Measurements from ENCODE around the gene TCEAL8.
"Not testable (repeated sequence)": the region's sequence is repeated elsewhere in the genome, so short reads cannot be mapped to it uniquely, and the experiment has no call there.

Gene TCEAL8, protein sequence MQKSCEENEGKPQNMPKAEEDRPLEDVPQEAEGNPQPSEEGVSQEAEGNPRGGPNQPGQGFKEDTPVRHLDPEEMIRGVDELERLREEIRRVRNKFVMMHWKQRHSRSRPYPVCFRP

DNA sequence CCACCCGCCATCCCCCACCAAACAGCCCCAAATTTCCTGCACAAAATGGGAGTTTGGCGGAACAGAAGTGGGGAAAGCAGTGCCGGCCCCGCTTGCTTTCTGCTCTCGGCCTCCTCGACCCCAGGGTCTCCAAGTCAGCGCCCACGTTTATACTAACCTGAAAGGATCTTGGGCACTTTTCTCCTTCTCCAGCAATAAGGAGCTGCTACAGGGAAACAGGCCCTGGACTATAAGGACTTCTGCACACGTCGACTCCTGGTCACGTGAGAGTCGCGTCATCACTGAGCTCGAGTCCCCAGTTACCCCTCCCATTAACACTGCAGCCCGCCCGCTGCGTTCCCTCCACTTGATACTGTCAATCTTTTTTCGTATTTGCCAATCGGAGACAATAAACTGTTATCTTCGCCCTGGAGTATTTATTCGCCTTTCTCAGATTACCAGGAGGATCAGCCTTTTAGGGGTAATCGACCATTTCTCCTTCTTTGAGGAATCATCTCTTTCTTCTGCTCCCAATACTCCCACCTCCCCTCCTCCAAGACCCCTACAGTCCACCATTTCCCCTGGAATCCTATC is at the start of gene TCEAL8:
Gene TCEAL8 (minus strand): TSS at position 235 of the 573 bp plus-strand sequence. CDS start 1,176 bp downstream, outside the sequence.
- peak; percentile 67 for DNase-seq (ENCODE audit: low spot score)

GRCh38 chrX:103304705-103305104 is 49.8 kb upstream of the TCEAL8 start:
- DNase-seq (ENCODE audit: low spot score) = no peak

DNA sequence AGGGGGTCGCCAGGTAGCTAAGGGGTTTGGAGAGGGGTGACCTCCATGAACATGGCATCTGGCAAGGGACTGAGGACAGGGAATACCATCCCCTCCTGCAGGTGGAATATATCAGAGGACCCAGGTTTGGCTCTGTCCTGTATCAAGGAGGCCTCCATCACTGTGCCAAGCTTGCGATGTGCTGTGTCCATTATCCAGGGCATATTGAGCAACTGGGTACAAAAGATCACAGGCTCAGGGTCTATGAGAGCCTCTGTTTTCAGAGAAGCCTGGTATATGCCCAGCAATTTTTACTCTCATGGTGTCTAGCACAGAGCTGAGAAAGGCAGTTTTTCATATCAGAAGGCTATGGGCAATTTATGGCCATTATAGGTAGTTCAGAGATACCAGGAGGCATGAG is 38.2 kb upstream of the TCEAL8 start:
- no peak for DNase-seq (ENCODE audit: low spot score)

DNA sequence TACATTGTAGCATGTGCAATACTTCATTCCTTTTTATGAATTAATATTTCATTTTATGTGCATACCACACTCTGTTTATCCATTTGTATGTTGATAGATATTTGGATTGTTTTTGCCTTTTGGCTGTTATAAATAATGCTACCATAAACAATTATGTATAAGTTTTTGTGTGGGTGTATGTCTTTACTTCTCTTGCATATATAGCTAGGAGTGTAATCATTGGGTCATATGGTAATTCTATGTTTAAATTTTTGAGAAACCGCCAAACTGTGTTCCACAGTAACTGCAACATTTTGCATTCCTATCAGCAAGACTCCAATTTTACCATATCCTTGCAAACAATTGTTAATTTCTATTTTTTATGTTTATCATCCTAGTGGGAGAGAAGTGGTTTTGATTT is 24.7 kb upstream of the TCEAL8 start:
- no peak for DNase-seq (ENCODE audit: low spot score)

DNA sequence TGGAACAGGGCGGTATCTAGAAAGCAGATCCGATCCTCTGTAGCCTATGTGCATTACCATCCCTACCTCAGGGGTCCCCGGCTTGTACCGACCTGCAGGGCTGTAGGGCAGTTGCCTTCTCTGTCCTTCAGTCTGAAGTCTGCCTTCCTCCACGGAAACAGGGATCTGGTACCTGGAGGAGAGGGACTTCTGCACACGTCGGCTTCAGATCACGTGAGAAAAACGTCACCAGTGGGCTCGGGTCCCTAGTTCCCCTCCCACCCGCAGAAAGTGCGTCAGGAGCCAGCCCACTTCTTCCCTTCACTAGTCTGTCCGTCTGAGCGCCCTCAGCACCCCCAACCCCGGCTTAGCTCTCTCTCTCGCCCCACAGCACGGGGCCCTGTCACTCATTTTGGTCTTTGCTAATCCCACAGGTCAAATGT is 21.6 kb upstream of the TCEAL8 start, which contains the start of gene TCEAL5:
Gene TCEAL5 (minus strand): TSS at position 170 of the 422 bp plus-strand sequence. CDS start 2,187 bp downstream, outside the sequence.
- DNase-seq (ENCODE audit: low spot score) = no peak

- DNase-seq (ENCODE audit: low spot score) = no peak
These were observed 21.1 kb upstream of the TCEAL8 start for GRCh38 chrX:103275947-103276567.

GRCh38 chrX:103274284-103274683 is 19.3 kb upstream of the TCEAL8 start:
- DNase-seq (ENCODE audit: low spot score) = no peak

DNA sequence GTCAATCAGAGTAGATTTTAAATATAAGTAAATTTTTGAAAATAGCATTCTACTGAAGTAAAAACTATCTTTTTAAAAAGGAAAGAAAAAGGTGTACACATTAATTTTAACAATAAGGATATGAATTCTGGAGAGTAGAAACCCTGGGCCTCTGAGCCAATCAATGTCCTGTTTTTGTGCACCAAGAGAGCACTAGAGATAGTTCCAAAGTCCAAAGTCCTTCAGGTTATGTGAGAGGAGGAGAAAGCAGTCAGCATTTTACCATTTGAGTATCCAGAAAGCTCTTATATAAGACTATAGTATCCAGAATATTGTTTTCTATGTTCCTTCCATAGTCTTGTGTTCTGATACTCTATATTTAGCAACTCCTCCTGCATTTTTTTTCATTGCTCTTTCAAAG is 3.3 kb upstream of the TCEAL8 start:
- DNase-seq (ENCODE audit: low spot score) = no peak

- no peak for DNase-seq (ENCODE audit: low spot score)
These were observed 1.7 kb upstream of the TCEAL8 start for GRCh38 chrX:103256651-103257050.

DNA sequence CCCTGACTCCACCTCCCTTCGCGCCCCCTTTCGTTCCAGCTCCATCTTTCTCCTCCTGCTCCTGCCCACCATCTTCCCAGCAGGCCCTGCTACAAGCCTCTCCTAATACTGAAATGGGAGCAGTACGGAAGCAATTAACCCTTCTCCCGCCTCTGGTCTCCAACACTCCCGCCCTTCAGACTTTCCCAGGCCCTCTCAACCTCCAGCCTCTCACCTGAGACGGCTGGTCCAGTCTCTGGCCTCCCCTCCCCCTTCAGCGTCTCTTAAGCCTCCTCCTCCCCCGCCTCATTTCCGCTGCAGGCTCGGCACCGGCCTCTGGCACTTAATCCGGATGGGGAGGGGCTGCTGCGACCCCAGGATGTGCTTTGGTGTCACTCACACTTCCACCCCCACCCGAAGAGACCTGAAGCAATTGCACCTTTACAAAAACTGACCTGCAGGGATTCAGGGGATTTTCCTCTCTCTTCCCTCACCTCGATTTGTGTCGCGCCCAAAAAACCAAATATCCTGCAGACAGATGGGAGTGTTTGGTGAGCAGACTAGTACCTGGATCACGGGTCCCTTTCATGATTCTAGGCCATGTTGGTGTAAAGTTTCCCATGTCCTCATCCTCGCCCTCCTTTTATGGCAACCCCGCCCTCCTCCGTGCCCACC is 657 bp downstream of the TCEAL8 start:
- peak; percentile 12 for DNase-seq (ENCODE audit: low spot score)

DNA sequence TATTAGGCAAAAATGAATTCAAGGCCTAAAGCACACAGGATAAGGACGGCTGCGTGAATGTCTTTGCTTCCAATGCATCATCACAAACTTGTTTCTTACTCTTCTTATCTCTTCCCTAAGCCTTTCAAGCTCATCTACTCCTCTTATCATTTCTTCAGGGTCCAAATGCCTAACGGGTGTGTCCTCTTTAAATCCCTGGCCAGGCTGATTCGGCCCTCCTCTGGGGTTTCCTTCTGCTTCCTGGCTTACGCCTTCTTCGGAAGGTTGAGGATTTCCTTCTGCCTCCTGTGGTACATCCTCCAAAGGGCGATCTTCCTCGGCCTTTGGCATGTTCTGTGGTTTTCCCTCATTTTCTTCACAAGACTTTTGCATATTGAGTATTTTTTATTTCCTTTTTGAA is 1.3 kb downstream of the TCEAL8 start:
- DNase-seq (ENCODE audit: low spot score) = no peak

- no peak for DNase-seq (ENCODE audit: low spot score)
These were observed 4.0 kb downstream of the TCEAL8 start for GRCh38 chrX:103250977-103251376.

DNA sequence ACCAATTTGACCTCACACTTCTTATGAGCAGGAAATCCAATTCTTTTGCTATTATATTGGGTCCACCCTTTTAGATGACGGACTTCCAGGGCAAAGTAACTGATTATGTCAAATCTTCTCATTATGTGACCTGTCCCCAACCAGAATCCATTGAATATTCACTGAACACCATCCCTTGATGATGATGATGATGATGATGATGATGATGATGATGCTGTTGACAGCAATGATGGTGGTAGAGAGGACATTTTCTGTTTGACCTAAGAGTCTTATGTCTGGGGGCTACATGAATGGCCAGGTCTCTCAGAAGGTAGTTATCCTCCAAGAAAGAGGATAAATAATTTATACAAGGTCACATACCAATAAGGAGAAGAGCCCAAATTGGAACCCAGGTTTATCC is 5.2 kb downstream of the TCEAL8 start:
- DNase-seq (ENCODE audit: low spot score) = no peak

DNA sequence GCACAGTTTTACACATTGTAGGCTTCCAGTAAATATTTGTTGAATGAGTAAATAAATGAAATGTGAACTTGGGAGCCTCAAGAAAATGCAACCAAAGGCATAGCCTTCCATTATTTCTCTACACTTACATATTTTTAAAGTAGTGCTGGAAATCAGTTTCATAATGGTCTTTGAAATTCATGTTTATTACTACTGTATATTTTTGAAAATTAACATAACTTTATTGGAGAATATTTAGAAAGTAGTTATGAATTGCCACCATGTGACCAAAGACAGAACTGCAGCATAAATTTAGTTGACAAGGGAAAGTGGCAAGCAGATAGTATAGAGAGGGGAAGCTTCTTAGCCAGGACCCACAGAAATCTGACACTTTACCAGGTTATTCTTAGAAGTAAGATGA is 6.4 kb downstream of the TCEAL8 start:
- DNase-seq (ENCODE audit: low spot score) = no peak

- DNase-seq (ENCODE audit: low spot score) = no peak
These were observed 14.8 kb downstream of the TCEAL8 start for GRCh38 chrX:103240155-103240554.

DNA sequence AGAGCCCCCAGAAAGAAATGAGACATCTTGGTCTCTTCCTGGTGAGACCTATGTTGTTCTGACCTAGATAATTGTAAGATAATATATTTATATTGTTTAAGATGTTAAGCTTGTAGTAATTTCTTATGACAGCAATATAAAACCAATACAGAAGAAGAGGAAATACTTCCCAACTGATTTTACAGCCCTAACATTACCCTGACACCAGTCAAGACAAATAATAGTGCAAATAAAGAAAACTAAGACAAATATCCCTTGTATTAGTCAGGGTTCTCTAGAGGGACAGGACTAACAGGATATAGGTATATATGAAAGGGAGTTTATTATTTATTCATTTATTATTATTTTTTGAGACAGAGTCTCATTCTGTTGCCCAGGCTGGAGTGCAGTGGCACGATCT is 18.7 kb downstream of the TCEAL8 start:
- no peak for DNase-seq (ENCODE audit: low spot score)

DNA sequence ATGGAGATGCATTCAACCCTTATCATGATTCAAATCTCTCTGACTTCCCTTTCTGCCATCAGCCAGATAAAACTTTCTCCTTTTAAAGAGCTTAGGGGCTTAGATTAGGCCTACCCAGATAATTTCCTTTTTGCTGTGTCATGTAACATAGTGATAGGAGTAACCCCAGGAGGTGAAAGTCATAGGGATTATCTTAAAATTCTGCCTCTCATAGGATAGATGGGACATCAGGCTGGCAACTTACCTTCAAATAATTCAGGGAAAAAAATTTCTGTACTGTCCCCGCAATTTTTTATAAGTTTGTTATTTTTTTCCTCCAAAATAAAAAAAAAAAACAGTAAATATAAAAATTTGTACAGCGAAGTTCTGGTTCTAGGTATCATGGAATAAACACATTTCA is 19.3 kb downstream of the TCEAL8 start:
- DNase-seq (ENCODE audit: low spot score) = not testable (repeated sequence)

DNA sequence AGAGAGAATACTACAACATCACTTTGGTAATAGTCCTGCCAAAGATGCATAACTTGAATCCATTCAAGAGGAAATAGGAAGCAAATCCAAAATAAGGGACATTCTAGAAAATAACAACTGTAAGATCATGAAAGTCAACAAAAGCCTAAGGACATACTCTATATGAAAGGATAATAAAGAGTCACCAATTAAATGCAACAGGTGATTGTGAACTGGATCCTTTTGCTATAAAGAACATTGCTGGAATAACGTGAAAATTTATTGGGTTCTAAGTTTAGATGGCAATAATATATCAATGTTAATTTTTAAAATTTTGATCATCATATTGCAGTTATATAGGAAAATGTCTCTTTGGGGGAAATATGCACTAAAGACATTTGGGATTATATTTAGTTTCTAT is 20.1 kb downstream of the TCEAL8 start:
- no peak for DNase-seq (ENCODE audit: low spot score)

DNA sequence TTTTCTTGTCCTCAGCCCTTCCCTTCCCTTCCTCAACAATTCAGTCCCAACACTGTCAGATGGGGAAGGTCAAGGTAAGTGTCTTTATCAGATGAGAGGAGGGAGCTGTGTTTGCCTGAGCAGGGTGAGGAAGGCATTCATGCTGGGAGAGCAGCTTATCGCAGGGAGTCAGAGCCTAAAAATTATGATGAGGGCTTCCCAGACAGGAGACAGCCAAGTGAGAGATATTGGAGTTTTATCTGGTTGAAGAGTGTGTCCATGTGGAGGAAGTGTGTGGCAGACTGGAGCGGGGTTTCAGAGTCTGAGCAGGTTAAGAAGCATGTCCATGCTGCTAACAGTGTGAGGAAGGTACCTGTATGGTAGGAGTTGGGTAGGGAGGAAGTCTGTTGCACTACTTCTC is 21.7 kb downstream of the TCEAL8 start:
- DNase-seq (ENCODE audit: low spot score) = no peak

DNA sequence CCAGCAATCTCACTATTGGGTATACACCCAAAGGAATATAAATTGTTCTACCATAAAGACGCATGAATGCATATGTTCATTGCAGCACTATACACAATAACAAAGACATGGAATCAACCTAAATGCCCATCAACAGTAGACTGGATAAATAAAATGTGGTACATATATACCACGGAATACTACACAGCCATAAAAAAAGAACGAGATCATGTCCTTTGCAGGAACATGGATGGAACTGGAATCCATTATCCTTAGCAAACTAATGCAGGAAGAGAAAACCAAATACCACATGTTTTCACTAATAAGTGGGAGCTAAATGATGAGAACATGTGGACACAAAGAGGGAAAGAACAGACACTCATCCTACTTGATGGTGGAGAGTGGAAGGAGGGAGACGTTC is 29.0 kb downstream of the TCEAL8 start:
- not testable (repeated sequence) for DNase-seq (ENCODE audit: low spot score)

GRCh38 chrX:103220511-103221323 is 34.2 kb downstream of the TCEAL8 start:
- DNase-seq (ENCODE audit: low spot score) = no peak

GRCh38 chrX:103215425-103215991 is 39.4 kb downstream of the TCEAL8 start:
- DNase-seq (ENCODE audit: low spot score) = no peak

Measured in AG08396 (cell line).